H9 (cell line): ENCODE data around the gene RHBDD3. TPM values are rescaled to one million over a fixed set of nuclear protein-coding genes. Genes with fewer than 3 reads are reported as not detected.

ENCODE experiments used
- DNase-seq: peaks from one replicate; pipeline ENCODE4 v3.0.0-alpha.2; 2017
- H2AFZ ChIP-seq: one replicate; pipeline ENCODE4 v1.6.1; 2013; ENCODE audit warnings: mild to moderate bottlenecking, low read length, control low read depth, moderate library complexity
- H2AK5ac ChIP-seq: 2 replicates; pipeline ENCODE4 v1.6.1; 2013; ENCODE audit warnings: low read length, control low read depth, mixed read lengths; ENCODE audit not compliant: insufficient read length
- H2BK120ac ChIP-seq: one replicate; pipeline ENCODE4 v1.6.1; 2013; ENCODE audit warnings: low read depth, mild to moderate bottlenecking, low read length, control low read depth, inconsistent platforms; ENCODE audit not compliant: poor library complexity, severe bottlenecking
- H2BK12ac ChIP-seq: 2 replicates; pipeline ENCODE4 v1.6.1; 2013; ENCODE audit warnings: low read length, control low read depth, mixed read lengths, low read depth; ENCODE audit not compliant: insufficient read length
- H2BK15ac ChIP-seq: 2 replicates; pipeline ENCODE4 v1.6.1; 2013; ENCODE audit warnings: low read depth, low read length, control low read depth
- H2BK20ac ChIP-seq: one replicate; pipeline ENCODE4 v1.6.1; 2013; ENCODE audit warnings: low read depth, mild to moderate bottlenecking, low read length, control low read depth, inconsistent platforms; ENCODE audit not compliant: poor library complexity, severe bottlenecking
- H2BK5ac ChIP-seq: 2 replicates; pipeline ENCODE4 v1.6.1; 2013; ENCODE audit warnings: low read length, control low read depth, mixed read lengths; ENCODE audit not compliant: insufficient read length
- H3K14ac ChIP-seq: 2 replicates; pipeline ENCODE4 v1.6.1; 2013; ENCODE audit warnings: low read length, control low read depth; ENCODE audit not compliant: insufficient read depth
- H3K18ac ChIP-seq: 2 replicates; pipeline ENCODE4 v1.6.1; 2013; ENCODE audit warnings: low read depth, mild to moderate bottlenecking, mixed read lengths, low read length, control low read depth; ENCODE audit not compliant: insufficient read length
- H3K23ac ChIP-seq: 2 replicates; pipeline ENCODE4 v1.6.1; 2013; ENCODE audit warnings: low read length, control low read depth, mixed read lengths, low read depth; ENCODE audit not compliant: insufficient read length
- H3K23me2 ChIP-seq: 2 replicates; pipeline ENCODE4 v1.6.1; 2013; ENCODE audit warnings: low read depth, mild to moderate bottlenecking, mixed read lengths, low read length, control low read depth; ENCODE audit not compliant: insufficient read length, poor library complexity, severe bottlenecking
- H3K27ac ChIP-seq: 2 replicates; pipeline ENCODE4 v1.5.1; 2013; ENCODE audit warnings: low read length, control low read depth, mixed read lengths, low read depth; ENCODE audit not compliant: insufficient read length
- H3K27me3 ChIP-seq: 2 replicates; pipeline ENCODE4 v1.6.1; 2013; ENCODE audit warnings: low read length, control low read depth, inconsistent platforms; ENCODE audit not compliant: insufficient read depth
- H3K4ac ChIP-seq: 2 replicates; pipeline ENCODE4 v1.6.1; 2013; ENCODE audit warnings: low read depth, mild to moderate bottlenecking, control low read depth, inconsistent platforms, low read length, moderate library complexity
- H3K4me1 ChIP-seq: 2 replicates; pipeline ENCODE4 v1.6.1; 2013; ENCODE audit warnings: low read length, control low read depth, inconsistent platforms; ENCODE audit not compliant: insufficient read depth
- H3K4me2 ChIP-seq: 2 replicates; pipeline ENCODE4 v1.6.1; 2013; ENCODE audit warnings: low read length, control low read depth, mixed read lengths; ENCODE audit not compliant: insufficient read length, insufficient read depth
- H3K56ac ChIP-seq: 2 replicates; pipeline ENCODE4 v1.6.1; 2013; ENCODE audit warnings: low read depth, mild to moderate bottlenecking, mixed read lengths, low read length, control low read depth; ENCODE audit not compliant: insufficient read length
- H3K79me1 ChIP-seq: 2 replicates; pipeline ENCODE4 v1.6.1; 2013; ENCODE audit warnings: low read depth, mild to moderate bottlenecking, moderate library complexity, low read length, control low read depth, inconsistent platforms; ENCODE audit not compliant: insufficient read depth, poor library complexity, severe bottlenecking
- H3K79me2 ChIP-seq: 2 replicates; pipeline ENCODE4 v1.6.1; 2013; ENCODE audit warnings: low read length, control low read depth, inconsistent platforms; ENCODE audit not compliant: insufficient read depth
- H3K9ac ChIP-seq: 2 replicates; pipeline ENCODE4 v1.6.1; 2013; ENCODE audit warnings: low read length, control low read depth, mixed read lengths; ENCODE audit not compliant: insufficient read length; ENCODE audit errors: extremely low read depth
- H3K9me3 ChIP-seq: one replicate; pipeline ENCODE4 v1.6.1; 2013; ENCODE audit warnings: low read depth, low read length, inconsistent platforms; ENCODE audit not compliant: control insufficient read depth
- H3T11ph ChIP-seq: one replicate; pipeline ENCODE4 v1.6.1; 2013; ENCODE audit warnings: mild to moderate bottlenecking, low read length, control low read depth, inconsistent platforms
- H4K20me1 ChIP-seq: one replicate; pipeline ENCODE4 v1.6.1; 2013; ENCODE audit not compliant: control insufficient read depth, insufficient read length, insufficient read depth
- H4K5ac ChIP-seq: 2 replicates; pipeline ENCODE4 v1.6.1; 2013; ENCODE audit warnings: low read depth, mild to moderate bottlenecking, mixed read lengths, low read length, control low read depth; ENCODE audit not compliant: insufficient read length
- H4K8ac ChIP-seq: replicated peaks from 2 replicates; pipeline ENCODE4 v1.6.1; 2013; ENCODE audit warnings: low read length, control low read depth, mixed read lengths, low read depth; ENCODE audit not compliant: insufficient read length
- H4K91ac ChIP-seq: 2 replicates; pipeline ENCODE4 v1.6.1; 2013; ENCODE audit warnings: low read depth, mild to moderate bottlenecking, moderate library complexity, mixed read lengths, low read length, control low read depth; ENCODE audit not compliant: insufficient read length
- H3K27ac Mint-ChIP-seq, 3 experiments: 2 replicates in 2 of 3; 3 replicates in 1 of 3; pipeline ENCODE4 v1.8.0; 2020 to 2021; ENCODE audit warnings: mixed read lengths in 3 of 3, mild to moderate bottlenecking in 1 of 3, moderate library complexity in 1 of 3
- H3K27me3 Mint-ChIP-seq: 2 replicates; pipeline ENCODE4 v1.8.0; 2021; ENCODE audit warnings: low read depth, mild to moderate bottlenecking, moderate library complexity, mixed read lengths
- H3K36me3 Mint-ChIP-seq, 3 experiments: 2 replicates in 2 of 3; 3 replicates in 1 of 3; pipeline ENCODE4 v1.8.0; 2020 to 2021; ENCODE audit warnings: low read depth in 3 of 3, mixed read lengths in 3 of 3; ENCODE audit not compliant: insufficient read depth in 1 of 3
- H3K4me1 Mint-ChIP-seq, 2 experiments: 2 replicates each; pipeline ENCODE4 v1.8.0; 2020; ENCODE audit warnings: mixed read lengths in 2 of 2
- H3K4me3 Mint-ChIP-seq, 2 experiments: 2 replicates in 1 of 2; 3 replicates in 1 of 2; pipeline ENCODE4 v1.8.0; 2020 to 2021; ENCODE audit warnings: mild to moderate bottlenecking in 2 of 2, mixed read lengths in 2 of 2, moderate library complexity in 1 of 2
- H3K9me3 Mint-ChIP-seq, 2 experiments: 2 replicates in 1 of 2; 3 replicates in 1 of 2; pipeline ENCODE4 v1.8.0; 2020; ENCODE audit warnings: mild to moderate bottlenecking in 2 of 2, mixed read lengths in 2 of 2, moderate library complexity in 1 of 2
- WGBS: extraction: QIAGEN DNeasy Blood & Tissue Kit; methylation state at CpG from one replicate; pipeline ENCODE4 v1.1.7; 2013; ENCODE audit warnings: missing lambda C conversion rate, low lambda C conversion rate, mixed read lengths; ENCODE audit not compliant: insufficient read length; ENCODE audit errors: extremely low coverage; 5-methylcytosine and 5-hydroxymethylcytosine counted together
- total RNA-seq: library from RNA; stranded (reverse); gene quantifications from 2 replicates; pipeline ENCODE4 v1.2.1, GENCODE V29; 2021
- TF ChIP-seq, protein P1 (sequence below): fragments of 200-600 bp; sonication (generic); conservative IDR thresholded peaks from 3 replicates; pipeline ENCODE4 v1.8.0; 2021; ENCODE audit warnings: antibody characterized with exemption, mild to moderate bottlenecking

The RHBDD3 gene
- total RNA-seq, 1 experiment from 2014 or later, result 99.7 TPM

DNA sequence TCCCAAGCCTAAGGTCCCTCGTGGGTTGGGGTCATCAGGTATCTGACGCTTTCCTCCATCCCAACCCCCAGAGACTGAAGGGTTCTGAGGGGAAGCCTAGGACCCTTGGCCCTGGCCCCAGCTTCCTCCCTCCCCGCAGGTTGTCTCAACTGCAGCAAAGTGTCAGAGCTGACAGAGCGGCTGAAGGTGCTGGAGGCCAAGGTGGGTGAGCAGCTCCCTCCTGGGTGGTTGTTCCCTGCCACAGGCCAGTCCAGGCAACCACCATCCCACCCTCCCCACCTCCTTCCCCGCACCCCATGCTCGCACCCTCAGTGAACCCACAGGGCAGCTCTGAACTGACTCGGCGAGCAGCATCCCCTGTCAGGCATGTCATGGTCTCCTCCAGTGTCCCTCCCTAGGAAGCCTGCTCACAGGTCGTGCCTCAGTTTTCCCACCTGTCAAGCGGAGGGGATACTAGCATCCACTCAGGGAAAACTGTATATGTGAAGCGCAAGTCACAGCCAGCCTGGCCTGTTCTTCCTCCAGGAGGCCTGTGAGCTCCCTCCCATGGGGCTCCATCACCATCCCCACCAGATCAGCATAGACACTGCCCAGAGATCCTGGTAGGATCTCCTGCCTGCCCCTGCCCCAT is 41.3 kb downstream of the RHBDD3 start:
- no peak overlapping the region for H3K4me2 ChIP-seq
- H3K23me2 ChIP-seq, result no peaks in the 10 kb centered on the region
- H3K27ac ChIP-seq, result no peak overlapping the region
- no peak overlapping the region for H2AK5ac ChIP-seq
- no peak overlapping the region for H3T11ph ChIP-seq
- H3K79me1 ChIP-seq, result no peaks in the 10 kb centered on the region
- no peak overlapping the region for H2BK5ac ChIP-seq
- no peaks in the 10 kb centered on the region for H3K9me3 Mint-ChIP-seq
- no peak overlapping the region for H3K9ac ChIP-seq
- H3K4me1 ChIP-seq, result no peaks in the 10 kb centered on the region
- H3K27me3 Mint-ChIP-seq, result peaks cover 3% of the 10 kb centered on the region; the same call in 1 of the 2 replicates
- no peak overlapping the region for H4K5ac ChIP-seq
- no peaks in the 10 kb centered on the region for H3K36me3 Mint-ChIP-seq
- no peak overlapping the region for H4K8ac ChIP-seq
- DNase-seq, result no peak
- no peak overlapping the region for H2BK20ac ChIP-seq
- no peak overlapping the region for H3K23ac ChIP-seq
- H3K4me3 Mint-ChIP-seq, result no peak overlapping the region
- no CpG with 5 or more reads among the region's 11 CpGs for WGBS
- H4K20me1 ChIP-seq, result no peaks in the 10 kb centered on the region
- H2BK12ac ChIP-seq, result no peak overlapping the region
- H3K56ac ChIP-seq, result no peak overlapping the region
- TF ChIP-seq, protein P1, sequence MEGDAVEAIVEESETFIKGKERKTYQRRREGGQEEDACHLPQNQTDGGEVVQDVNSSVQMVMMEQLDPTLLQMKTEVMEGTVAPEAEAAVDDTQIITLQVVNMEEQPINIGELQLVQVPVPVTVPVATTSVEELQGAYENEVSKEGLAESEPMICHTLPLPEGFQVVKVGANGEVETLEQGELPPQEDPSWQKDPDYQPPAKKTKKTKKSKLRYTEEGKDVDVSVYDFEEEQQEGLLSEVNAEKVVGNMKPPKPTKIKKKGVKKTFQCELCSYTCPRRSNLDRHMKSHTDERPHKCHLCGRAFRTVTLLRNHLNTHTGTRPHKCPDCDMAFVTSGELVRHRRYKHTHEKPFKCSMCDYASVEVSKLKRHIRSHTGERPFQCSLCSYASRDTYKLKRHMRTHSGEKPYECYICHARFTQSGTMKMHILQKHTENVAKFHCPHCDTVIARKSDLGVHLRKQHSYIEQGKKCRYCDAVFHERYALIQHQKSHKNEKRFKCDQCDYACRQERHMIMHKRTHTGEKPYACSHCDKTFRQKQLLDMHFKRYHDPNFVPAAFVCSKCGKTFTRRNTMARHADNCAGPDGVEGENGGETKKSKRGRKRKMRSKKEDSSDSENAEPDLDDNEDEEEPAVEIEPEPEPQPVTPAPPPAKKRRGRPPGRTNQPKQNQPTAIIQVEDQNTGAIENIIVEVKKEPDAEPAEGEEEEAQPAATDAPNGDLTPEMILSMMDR, result no peak
- H3K27me3 ChIP-seq, result no peaks in the 10 kb centered on the region
- H3K79me2 ChIP-seq, result no peaks in the 10 kb centered on the region
- H2AFZ ChIP-seq, result no peak overlapping the region
- H3K9me3 ChIP-seq, result no peaks in the 10 kb centered on the region
- H2BK120ac ChIP-seq, result no peak overlapping the region
- 0 out of 4 replicates have a peak, but pooled peaks cover 0 to 5% of the 10 kb centered on the region in 2 experiments for H3K4me1 Mint-ChIP-seq
- no peak overlapping the region for H3K18ac ChIP-seq
- 0 out of 7 replicates have a peak overlapping the region, but pooled peaks of 1 of the 3 experiments have one; percentile 49 for H3K27ac Mint-ChIP-seq
- H3K4ac ChIP-seq, result no peak overlapping the region
- H4K91ac ChIP-seq, result no peak overlapping the region
- no peak overlapping the region for H3K14ac ChIP-seq
- H2BK15ac ChIP-seq, result no peak overlapping the region
